Left renal pelvis (tissue), 4 donors: ENCODE results near the gene CADM4. TPM values are rescaled to one million over a fixed set of nuclear protein-coding genes. Genes with fewer than 3 reads are reported as not detected.
"Not testable (repeated sequence)": the region's sequence is repeated elsewhere in the genome, so short reads cannot be mapped to it uniquely, and the experiment has no call there.

Source experiments
- DNase-seq, 4 donors: peaks; one replicate each; pipeline ENCODE4 v3.0.0-alpha.2; 2013; ENCODE audit warnings: low read depth in 4 of 4, low spot score in 3 of 4
- polyA plus RNA-seq, 4 donors: library from polyadenylated mRNA; unstranded; fragments of 120-200 nt; gene quantifications; one replicate each; pipeline ENCODE4 v1.2.1, GENCODE V29; 2013; ENCODE audit not compliant: insufficient read length in 4 of 4

The CADM4 gene
- polyA plus RNA-seq, 4 donors: 30.7 to 54.3 (median 43.1) TPM

GRCh38 chr19:43610493-43610892 lies 29.2 kb downstream of the CADM4 start:
- DNase-seq: no peak

- DNase-seq: no peak
Measured at GRCh38 chr19:43609872-43610271, 29.8 kb downstream of the CADM4 start.

DNA sequence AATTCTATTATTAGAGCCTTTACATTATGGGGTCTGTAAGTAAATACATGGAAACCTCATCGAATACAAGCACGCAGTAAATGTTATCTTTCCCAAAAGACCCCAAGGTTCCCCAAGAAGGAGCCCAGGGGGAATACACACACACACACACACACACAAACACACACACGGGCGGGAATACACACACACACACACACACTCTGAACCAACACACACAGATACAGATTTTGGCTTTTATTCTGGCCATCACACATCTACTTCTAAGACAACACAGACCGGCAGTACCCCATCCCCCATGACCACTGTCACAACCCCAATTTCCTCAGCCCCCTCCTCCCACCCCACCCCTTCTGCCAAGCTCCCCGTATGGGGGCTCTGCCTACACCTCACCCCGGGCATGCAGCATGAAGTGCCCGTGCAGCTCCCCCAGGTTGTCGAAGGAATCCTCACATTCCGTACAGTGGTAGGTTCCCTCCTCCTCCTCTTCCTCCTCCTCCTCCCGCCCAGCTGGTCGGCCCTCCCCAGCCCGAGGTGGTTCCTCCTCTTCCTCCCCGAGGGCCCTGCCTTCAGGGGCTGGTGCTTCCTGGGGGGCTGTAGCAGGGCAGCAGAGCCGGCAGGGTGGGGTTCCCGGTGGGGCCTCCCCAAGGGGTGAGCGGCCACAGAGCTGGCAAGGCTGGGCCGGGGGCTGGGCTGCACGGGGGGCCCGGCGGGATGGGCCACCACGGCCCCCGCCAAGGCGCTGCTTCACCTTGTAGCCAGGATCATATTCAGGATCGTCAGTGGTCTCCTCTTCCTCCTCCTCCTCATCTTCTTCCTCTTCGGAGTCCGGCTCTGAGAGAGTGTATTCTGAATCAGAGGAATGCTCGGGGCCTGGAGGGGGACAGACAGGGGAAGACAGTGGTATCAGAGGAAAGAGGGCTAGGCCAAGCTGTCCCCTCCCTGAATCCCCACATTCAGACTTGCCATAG lies 32.1 kb downstream of the CADM4 start:
- DNase-seq: no peak

DNA sequence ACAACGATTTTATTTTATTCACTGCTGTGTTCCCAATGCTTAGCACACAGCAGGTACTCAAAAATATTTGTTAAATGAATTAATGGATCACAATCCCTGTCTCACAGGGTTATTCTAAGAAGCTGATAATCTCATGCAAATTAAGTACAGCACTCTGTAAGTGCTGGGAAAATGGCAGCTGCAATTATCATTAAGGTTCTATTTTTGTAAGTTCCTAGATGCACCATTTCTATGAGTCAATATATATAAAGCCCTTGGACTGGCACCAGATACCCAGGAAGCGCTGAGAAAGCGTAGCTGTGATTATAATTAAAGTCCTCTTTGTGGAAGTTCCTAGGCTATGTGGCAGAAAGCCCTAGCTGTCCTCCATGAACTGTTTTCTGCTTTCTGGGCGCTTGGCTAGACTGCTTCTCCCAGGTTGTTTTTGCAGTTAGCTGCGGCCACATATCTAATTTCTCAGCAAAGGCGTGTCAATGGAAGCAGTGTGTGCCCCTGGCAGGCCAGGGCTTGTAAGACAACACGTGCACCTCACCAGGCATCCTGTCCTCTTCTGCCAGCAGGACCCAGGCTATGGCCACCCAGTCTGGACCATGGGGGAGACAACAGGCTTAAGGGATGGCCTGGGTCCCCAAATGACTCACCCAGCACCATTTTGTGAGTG lies 33.0 kb downstream of the CADM4 start:
- DNase-seq: no peak

DNA sequence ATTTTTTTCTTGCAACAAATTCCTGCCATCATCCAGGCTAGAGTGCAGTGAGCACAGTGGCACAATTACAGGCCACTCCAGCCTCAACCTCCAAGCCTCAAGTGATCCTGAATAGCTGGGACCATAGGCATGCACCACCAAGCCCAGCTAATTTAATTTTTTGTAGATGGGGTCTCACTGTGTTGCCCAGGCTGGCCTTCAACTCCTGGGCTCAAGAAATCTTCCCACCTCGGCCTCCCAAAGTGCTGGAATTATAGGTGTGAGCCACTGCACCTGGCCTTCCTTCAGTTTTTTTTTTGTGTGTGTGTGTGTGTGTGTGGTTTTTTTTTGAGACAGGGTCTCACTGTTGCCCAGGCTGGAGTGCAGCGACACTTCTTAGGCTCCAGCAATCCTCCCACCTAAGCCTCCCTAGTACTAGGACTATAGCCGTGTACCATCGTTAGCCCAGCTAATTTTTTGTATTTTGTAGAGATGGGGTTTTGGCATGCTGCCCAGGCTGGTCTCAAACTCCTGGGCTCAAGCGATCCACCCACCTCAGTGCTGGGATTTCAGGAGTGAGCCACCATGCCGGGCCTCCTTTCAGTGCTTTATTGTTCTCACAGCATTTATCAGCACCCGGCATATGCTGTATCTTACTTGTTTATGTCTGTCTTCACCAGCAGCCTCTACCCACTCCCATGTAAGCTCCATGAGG lies 33.6 kb downstream of the CADM4 start:
- DNase-seq: no peak

DNA sequence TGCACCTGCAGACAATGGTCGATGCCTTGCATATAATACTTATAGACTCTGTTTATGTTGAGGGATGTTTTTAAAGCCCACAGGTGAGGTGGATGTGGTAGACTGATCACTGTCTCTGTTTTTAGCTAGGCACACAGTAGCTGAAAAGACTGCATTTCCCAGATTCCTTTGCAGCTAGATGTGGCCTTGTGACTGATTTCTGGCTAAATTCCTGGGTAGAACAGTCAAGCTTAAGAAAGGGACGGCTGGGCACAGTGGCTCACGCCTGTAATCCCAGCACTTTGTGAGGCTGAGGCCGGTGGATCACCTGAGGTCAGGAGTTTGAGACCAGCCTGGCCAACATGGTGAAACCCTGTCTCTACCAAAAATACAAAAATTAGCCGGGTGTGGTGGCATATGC lies 39.3 kb downstream of the CADM4 start:
- DNase-seq: not testable (repeated sequence)

DNA sequence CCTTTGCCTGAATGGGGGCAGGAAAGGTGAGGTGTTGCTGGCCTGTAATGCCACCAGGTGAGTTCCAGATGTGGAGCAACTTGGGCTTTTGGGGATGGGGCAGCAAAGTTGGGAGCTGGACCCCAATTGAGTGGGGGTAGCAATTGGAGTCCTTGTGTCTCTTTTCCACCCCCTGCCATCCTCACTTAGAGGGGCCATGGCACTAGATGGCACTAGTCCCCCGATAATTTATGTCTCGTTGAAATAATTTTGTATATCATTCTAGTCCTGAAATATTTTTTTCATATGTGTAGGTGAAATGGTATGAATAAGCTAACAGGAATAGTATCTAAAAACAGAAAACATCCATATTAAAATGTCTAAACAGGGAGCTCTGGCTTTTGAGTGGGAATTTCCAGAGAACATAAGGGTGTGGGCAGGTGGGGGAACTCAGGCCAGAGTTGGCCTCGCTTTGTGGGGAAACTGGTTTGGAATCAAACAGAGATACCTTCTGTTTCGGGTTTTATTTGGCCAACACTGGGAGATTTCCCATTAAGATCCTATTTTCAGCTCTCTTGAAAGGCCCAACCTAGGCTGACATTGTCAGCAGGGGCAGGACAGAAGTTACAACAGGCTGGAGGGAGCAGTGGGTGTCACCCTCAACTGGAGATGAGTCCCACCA lies 39.9 kb downstream of the CADM4 start:
- DNase-seq: no peak

- no peak for DNase-seq
Measured at GRCh38 chr19:43598445-43599240, 41.0 kb downstream of the CADM4 start.

DNA sequence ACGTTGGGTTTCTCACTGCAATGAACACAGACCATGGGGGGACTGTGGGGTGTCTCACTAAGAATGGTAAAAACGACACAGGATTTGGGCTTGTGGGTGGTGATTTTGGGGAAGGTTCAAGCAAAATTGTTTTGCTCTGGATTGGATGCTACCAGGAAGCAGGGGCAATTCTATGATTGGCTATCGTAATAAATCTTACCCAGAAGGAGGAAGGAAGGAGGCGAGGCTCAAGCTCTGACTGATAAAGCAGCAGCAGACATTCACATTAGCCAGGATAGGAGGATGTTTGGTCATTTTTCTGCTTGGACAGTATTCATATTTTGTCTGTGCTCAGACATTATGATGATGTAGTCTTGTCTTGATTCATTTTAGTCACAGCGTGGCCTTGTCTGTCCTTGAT lies 41.8 kb downstream of the CADM4 start:
- no peak for DNase-seq

- DNase-seq: no peak
Measured at GRCh38 chr19:43596842-43597461, 42.7 kb downstream of the CADM4 start.

DNA sequence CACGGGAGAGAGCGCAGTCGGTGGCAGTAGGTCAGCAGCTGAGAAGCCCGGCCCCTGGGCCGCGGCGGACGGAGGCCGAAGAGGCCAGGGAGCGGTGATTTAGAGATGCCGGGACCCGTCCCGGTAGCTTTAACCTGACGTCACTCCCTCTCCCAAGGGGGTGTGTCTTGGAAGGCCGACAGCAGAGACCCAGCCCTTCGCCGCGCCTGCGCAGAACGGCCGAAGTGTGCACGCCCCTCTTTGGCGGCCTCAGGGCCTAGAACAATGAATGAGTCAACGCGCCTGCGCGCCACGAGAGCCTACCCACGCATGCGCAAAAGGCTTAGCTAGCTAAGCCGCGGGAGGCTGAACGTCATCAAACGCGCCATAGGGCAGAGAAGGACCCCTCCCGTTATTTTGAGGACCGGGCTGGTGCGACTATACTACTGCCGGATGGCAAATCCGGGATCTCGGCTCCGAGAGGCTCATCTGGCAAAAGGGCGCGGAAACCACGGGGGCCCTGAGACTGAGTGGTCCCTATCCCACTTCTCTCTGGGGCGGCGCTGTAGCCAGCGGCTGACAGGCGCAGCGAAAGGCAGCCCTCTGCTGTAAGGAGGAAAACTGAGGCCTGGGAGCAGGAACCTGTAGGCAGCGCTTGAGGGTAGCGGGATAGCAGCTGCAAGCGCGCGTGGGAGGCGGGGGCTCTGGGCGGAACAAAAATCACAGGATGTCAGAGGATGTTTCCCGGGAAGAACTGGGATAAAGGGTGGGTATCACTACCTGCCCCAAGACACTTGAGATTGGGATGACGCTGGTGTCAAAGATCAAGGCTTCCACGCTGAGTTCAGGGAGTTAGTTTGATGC lies 43.4 kb downstream of the CADM4 start, which contains the start of the genes IRGQ and ZNF576:
Gene IRGQ (minus strand): TSS at position 136 of the 843 bp plus-strand sequence. CDS start 796 bp downstream, outside the sequence.
Gene ZNF576 (plus strand): TSS at position 597 of the 843 bp plus-strand sequence. CDS start 514 bp downstream, outside the sequence.
- DNase-seq: peak; percentile 100

DNA sequence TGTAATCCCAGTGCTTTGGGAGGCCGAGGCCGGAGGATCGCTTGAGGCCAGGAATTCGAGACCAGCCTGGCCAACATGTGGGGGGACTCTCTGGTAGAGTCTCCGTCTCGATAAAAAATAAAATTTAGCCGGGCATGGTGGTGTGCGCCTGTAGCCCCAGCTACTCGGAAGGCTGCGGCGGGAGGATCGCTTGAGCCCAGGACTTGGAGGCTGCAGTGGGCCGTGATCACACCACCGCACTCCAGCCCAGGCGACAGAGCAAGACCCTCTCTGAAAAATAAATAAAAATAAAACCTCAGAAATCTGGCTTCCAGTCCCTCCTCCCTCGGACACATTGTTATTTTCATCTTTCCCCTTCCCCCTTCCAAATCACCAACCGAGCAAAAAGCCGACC lies 44.0 kb downstream of the CADM4 start:
- no peak for DNase-seq

GRCh38 chr19:43594710-43595604 lies 44.7 kb downstream of the CADM4 start:
- DNase-seq: peak in 1 of 4 donors; percentile 39

DNA sequence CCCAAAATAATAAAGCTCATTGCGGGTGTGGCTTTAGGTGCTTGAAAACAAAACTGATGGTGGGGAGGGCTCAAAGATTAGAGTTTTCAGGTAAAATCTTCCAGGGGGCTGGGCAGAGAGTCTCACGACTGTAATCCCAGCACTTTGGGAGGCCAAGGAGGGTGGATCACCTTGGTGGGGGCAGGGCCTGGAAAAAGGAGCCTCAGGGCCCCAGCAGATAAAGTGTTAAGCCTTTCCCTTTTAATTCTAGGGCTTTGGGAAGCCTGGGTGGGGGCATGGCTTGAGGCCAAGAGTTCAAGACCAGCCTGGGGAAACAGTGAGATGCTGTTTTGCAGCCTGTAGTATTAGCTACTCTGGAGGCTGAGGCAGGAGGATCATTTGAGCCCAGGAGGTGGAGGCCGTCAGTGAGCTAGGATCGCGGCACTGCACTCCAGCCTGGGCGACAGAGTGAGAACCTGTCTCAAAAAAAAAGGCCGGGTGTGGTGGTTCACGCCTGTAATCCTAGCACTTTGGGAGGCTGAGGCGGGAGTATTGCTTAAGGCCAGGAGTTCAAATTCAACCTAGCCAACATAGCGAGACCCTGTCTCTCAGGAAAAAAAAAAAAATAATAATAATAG lies 45.5 kb downstream of the CADM4 start:
- DNase-seq: no peak

GRCh38 chr19:43592800-43593350 lies 46.8 kb downstream of the CADM4 start:
- DNase-seq: no peak
